Activated CD4-positive, alpha-beta T cell treated with anti-CD3 and anti-CD28 coated beads for 48 hours (primary cell): ENCODE measurements around the gene DDX56.
"Not testable (repeated sequence)": the region's sequence is repeated elsewhere in the genome, so short reads cannot be mapped to it uniquely, and the experiment has no call there.

Experiments
- DNase-seq: peaks from one replicate; pipeline ENCODE4 v3.0.0-alpha.2; 2020

Gene DDX56

DNA sequence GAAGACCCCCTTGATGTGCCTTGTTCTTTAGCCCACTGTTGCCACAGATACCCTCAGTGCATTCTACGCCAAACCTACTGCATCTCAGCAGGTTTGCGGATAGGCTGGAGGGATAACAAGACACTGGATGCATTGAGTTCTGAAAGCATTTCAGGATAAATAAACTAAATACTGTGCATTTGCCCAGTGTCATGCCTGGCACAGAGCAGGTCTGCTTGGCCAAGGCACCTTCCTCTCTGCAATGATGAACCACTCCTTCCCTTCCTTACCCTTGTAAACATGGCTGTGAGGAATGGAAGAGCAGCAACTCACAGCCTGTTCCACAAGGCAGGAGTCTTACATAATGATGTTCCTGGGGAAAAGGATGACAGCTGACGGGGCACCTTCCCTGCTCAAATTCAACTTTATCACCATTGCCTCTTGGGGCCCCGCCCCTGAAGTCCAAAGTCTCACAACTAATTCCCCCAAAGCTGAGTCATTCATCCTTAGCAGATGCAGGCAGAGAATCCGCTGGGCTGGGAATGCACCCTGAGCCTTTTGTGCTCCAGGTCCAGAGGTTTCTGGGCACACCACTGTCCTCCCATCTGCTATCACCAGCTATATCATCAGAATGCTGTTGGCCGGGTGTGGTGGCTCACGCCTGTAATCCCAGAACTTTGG, 11.6 kb downstream of the DDX56 start:
- no peak for DNase-seq

DNA sequence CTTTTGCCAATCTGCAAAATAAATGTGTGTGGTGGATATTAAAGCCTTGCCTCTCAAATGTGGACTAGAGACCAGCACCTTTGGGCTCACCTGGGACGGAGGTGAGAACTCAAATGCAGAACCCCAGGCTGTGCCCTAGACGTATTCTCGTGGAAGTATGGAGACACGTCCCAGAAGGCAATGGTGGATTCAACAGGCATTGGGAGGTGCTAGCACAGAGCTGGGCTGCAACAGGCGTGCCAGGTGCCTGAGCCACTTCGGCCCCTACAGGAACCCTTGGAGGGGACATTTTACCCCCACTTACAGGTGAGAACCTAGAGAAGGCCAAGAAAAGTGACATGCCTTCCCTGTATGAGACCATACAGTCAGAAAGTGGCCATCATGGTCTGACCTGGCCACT, 12.2 kb downstream of the DDX56 start:
- DNase-seq = no peak

DNA sequence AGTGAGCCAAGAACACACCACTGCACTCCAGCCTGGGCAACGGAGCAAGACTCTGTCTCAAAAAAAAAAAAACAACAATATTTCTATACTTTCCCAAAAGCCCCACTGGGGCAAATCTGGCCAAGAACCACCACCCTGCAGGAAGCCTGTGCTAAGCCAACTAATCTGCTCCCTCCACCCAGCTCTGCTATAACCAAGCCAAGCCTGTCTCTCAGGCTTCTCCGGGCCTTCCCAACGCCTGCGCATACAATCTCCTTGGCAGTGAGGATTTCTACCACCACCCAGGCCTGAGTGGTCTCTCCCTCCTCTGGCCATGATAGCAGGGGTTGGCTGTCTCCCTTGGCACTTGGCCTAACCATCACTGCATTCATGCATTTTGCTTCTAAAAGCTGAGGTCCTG, 14.2 kb downstream of the DDX56 start:
- DNase-seq = no peak

DNA sequence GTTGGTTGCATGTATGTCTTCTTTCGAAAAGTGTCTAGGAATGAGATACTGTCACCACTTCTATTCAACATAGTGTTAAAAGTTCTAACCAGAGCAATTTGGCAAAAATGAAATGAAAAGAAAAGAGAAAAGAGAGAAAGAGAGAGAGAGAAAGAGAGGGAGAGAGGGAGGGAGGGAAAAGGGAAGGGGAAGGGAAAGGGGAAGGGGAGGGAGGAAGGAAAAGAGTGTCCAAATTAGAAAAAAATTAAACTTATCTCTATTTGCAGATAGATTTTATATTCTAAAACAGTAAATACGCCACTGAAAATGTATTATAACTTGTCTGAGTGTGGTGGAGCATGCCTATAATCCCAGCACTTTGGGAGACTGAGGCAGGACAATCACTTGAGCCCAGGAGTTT, 16.2 kb downstream of the DDX56 start:
- DNase-seq = no peak

DNA sequence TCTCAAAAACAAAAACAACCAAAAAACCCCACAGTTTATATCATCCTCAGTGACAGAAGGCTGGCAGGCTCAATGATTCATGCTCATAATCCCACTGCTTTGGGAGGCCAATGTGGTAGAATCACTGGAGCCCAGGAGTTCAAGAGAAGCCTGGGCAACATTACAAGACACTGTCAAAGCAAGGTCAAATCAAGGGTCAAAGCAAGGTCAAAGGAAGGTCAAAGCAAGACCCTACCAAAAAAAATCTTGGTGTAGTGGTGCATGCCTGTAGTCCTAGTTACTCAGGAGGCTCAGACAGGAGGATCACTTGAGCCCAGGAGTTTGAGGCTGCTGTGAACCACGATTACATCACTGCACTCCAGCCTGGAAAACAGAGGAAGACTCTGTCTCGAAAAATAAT, 18.4 kb downstream of the DDX56 start:
- no peak for DNase-seq

DNA sequence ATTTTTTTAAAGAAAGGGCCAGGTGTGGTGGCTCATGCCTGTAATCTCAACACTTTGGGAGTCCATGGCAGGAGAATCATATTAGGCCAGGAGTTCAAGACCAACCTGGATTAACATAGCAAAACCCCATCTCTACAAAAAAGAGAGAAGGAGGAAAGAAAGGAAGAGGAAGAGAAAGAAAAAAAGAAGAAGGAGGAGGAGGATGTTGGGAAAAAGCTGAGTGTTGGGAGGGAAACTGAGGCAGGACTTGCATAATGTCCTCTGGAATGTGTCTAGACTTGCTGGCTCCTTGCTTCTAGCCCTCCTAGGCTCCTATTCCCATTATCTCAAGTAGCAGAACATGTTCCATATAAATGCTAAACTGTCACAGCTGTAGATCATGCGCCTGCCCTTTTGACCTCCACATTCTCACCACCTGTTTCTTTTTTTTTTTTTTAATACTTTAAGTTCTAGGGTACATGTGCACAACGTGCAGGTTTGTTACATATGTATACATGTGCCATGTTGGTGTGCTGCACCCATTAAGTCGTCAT, 21.2 kb downstream of the DDX56 start:
- not testable (repeated sequence) for DNase-seq

DNA sequence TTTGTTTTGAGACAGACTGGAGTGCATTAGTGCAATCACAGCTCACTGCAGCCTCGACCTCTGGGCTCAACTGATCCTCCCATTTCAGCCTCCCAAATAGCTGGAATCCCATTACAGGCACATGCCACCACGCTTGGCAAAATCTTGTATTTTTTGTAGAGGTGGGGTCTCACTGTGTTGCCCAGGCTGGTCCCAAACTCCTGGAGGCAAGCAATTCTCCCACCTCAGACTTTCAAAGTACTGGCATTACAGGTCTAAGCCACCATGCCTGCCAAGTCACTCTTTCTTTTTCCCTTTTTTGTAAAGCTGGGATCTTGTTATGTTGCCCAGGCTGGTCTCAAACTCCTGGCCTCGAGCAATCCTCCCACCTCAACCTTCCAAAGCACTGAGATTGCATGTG, 24.3 kb downstream of the DDX56 start:
- DNase-seq = no peak

DNA sequence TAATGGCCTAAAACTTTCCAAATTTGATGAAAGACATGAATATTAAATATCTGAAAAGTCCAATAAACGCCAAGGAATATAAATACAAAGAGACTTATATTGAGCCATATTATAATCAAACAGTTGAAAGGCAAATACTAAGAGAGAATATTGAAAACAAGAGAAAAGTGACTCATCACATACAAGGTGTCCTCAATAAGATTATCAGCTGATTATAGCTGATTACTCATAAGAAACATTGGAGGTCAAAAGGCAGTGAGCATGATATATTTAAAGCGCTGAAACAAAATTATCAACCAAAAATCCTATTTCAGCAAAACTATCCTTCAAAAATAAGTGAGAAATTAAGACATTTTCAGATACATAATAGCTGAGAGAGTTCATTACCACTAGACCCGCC, 24.8 kb downstream of the DDX56 start:
- no peak for DNase-seq

DNA sequence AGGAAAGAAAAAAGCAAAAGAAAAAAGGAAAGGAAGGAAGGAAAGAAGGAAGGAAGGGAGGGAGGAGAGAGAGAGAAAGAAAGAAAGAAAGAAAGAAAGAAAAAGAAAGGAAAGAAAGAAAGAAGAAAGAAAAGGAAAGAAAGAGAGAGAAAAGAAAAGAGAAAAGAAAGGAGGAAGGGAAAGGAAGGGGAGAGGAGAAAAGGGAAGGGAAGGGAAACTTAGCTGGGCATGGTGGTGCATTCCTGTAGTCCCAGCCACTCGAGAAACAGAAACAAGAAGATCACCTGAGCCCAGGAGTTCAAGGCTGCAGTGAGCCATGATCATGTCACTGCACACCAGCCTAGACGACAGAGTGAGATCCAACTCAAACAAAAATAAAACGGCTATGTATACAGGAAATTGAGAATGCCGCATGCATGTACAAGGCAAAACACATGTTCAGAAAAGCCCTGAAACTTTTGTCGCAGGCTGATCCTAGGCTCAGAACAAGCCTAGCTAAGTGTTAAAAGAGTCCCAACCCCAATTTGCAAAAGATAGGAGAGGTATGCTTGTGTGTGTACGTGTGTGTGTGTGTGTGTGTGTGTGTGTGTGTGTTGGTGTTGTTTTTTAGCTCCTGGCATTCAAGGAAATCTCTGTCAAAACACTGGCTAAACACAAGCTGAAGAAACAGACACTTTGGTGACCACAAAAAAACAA, 26.0 kb downstream of the DDX56 start:
- no peak for DNase-seq

DNA sequence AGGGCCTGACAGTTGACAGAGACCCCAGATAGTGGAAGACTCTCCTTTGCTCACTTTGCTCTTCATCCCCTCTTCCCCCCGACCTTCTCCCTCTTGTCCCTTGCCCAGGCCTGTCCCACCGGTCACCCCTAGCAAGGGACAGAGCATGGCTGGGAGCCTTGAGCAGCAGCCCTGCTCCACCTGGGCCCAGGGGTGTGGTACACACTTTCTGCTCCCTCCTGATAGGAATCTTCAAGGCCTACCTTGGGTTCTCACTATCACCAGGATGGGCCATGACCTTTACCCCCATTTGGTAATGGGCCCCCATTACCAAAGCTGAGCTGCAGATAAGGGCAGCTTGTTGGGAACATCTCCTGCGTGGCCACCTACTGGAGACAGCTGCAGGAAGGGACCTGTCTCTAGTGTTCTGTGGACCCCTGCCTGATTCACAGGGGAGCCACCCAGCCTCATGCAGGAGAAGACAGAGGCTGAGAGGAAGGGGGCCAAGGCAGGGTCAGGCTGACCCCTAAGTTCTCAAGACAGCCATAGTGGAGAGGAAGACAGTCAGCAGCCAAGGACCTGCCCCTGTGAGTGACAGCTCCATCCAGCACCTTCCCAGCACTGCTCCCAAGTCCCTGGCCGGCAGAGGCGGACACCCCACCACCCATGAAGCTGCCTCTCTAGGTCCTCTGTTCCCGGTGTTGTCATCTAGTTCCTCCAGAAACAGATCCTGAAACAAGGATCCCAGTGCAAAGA, 31.7 kb downstream of the DDX56 start:
- no peak for DNase-seq

DNA sequence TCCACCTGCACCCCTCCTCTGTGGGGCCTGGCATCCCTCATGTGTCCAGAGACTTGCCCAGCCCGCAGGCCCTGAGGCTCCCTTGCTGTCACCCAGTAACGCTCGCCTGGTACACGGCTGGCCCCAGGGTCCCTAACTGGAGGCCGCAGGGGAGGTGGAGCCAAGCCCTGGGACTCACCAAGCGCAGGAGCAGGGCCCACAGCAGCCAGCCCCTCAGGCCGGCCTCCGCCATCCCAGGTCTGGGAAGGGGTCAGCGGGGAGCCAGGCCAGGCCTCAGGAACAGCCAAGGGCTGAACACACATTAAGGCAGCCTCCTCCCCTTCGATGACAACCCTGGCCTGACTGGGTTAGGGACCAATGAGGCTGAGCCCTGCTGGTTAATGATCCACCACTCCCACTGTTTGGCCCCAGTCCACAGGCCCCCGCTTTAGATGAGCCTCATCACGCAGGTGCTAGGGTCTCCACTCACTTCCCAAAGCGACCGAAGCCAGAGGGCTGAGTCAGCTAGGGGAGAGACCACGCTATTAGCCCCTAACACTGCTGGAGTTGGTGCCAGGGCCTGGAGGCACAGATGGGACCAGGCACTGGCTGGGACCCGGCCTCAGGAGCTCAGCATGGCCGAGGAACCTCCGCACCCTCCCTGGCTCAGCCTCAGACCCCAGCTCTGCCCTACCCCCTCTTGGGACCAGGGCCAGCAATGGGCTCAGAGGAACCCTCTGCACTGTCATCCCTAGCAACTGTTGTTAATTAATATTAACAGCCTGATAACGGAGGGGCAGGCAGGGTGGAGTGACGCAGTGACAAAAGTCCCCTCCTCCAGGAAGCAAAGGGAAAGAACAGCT, 32.5 kb downstream of the DDX56 start, which contains the start of gene NPC1L1:
TSS of gene NPC1L1 (minus strand) at position 303 of the 842 bp plus-strand sequence. CDS start at position 232, 71 bp downstream.
- DNase-seq = no peak

DNA sequence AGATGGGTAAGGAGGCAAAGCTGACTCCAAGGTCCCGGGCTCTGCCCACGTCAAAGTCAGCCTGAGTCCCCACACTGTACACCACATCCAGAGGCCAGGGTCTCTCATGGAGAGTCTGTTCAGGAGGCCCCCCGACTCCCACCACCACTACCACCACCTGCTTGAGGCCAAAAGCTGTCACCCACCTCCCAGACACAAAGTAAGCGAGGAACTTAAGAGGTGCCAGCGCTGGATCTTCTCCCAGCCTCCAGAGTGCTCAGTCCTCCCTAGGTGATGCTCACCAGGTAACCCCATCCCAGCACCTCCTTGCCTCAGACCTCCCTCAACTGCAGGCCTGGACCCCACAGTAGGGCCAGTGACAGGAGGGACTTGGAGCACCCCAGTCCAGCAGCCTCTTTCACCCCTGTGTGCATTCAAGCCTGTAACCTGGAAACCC, 33.1 kb downstream of the DDX56 start:
- no peak for DNase-seq

DNA sequence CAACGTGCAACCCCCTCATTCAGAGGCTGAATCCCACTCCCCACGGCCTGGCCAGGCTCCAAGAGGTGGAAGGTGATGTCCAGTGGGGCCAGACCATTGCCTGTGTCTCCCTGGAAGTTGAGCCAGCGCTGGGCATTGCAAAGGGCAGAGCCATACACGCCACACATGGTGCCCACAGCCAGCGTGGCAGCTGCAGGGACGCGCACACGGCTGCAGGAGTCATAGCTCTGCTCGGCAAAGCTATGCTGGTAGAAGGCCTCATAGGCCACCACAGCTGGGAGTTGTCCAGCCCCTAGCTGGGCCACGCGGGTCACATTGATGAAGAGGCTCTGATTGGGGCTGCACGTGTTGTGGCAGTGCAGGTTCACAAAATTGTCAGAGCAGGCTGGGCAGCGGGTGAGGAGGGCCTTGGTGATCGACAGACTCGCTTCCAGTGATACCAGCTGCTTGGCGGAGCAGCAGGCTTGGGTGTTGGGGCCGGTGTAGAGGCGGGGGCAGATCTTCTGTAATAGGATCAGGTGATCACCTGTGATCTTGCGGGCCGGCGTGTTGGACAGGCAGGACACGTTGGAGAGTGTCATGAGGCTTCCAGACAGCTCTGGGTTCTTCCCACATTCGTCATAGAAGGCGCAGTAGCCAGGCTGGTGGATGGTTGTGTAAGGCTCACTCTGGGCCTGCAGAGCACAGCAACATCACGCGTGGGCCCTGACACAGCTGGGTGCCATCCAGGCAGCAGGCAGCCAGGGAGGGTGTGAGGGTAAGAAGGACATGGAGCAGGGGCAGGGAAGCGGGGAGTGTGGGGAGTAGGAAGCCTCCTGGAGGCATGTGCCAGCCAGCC, 33.8 kb downstream of the DDX56 start:
- no peak for DNase-seq

DNA sequence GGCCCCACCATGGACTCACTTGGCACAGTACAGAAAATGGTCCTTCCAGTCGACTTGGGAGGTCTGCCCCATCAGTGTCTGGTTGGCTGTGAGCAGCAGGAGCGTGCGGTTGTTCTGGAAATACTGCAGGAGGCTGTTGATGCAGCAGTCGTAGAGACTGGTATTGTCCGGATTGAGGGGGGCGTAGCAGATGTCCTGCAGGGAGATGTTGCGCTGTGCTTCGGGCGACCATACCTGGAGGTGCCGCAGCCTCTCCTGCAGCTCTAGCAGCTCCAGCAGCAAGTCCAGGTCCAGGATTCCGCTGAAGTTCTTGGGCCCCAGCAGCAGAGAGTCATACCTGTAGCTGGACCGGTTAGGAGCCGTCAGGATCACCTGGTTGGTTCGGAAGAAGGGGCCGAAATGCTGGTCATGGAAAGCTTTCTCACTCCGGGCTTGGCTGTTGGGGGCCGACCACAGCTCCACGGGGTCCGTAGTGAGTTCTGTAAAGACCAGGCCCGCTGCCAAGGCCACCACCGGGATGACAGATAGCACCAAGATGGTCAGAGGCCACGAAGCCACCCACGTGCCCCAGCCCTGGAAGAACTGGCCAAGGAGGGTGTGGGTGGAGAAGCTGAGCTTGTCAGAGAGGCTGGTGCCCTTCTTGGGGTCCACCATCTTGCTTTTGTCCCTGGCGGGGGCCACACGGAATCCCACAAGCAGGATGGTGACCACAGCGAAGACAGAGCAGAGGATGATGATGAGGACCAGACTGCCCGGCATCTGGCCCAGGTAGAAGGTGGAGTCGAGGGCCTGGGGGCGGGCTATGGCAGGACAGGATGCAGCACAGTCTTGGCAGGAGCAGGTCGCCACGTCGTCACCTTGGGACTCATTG, 34.7 kb downstream of the DDX56 start:
- DNase-seq = no peak

DNA sequence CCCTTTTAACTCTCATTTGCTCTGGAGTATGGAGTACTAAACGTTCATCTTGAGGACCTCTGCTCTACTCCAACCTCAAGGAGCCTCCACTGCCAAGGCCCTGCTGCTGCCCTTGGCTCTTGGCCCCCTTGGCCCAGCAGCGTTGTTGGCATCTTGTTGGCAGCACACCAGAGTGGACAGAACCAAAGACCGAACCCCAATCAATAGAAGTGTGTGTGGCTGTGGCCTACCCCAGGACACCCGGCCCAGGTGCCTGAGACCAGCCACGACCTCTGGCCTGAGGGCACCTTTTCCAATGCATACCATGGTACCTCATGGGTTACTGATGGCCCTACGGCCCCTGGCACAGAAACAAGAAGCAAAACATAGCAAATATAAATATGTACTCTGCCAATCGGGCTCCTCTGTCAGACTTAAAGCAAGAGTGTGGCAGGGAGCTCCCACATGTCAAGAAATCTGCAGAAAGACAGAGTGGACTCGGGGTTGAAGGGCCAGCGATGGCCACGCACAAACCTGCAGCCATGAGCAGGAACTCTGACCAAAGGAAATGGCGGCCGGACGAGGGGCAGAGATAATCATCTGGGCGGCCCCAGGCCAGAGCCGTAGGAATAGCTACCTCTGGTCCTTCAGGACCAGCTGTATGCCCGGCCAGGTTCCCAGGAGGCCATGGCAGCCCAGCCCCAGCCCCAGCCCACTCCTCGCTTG, 35.5 kb downstream of the DDX56 start:
- DNase-seq = no peak

DNA sequence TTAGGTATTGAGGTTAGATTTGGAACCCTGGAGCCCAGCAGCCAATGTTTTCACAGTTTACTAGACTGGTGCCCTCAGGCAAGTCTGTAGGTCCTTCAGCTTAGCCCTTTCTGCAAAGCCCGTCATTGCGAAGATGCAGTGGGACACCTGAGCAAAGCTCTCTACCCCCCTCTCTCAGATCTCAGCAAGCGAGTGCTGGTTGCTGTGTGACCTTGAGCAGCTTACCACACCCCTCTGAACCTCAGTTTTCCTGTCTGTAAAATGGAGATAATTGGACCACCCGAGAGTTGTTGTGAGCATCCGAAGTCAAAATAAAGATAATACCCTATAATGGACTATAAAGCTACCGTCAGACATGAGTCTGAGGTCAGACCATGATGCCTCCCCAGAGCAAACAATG, 36.3 kb downstream of the DDX56 start:
- no peak for DNase-seq

DNA sequence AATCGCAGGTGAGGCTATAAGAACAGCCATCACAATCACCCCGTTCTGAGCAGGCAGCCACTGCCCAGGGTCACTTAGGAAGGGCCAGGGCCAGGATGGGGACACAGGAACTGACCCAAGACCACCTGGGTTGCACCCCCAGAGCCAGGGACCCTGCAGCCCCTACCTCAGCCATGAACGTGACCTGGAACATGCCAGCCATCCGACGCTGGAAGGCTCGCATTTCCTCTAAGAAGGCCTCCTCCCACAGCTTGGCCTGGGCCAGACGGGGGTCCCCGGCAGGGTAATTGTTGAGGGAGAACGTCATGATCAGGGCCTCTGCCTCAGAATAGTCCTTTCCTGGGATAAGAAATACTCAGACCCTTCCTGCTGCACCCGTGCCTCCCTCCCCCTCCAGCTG, 37.6 kb downstream of the DDX56 start:
- DNase-seq = no peak

DNA sequence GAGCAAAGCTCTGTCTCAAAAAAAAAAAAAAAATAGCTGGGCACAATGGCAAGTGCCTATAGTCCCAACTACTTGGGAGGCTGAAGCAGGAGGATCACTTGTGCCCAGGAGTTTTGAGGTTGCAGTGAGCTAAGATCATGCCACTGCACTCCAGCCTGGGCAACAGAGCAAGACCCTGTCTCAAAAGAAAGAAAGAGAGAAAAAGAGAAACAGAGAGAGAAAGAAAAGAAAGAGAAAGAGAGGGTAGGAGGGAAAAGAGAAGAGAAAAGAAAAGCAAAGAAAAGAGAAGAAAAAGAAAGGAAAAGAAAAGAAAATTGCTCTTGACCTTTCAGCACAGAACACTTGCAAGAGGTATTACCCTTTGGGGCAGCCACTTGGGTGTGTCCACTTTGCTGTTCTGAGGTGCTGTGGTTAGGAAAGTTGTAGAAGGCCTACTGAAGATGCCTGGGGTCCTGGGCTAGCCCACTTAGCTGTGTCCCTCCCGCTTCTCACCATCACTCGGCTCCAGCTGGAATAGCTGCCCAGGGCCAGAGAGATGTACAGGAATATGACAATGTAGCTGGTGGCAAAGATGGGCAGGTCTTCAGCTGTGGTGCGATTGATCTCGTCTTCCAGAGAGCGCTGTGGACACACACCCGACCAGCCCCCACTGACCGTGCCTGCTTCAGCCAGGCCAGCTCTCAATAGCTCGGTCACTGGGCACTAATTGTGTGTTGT, 38.2 kb downstream of the DDX56 start:
- DNase-seq = no peak

DNA sequence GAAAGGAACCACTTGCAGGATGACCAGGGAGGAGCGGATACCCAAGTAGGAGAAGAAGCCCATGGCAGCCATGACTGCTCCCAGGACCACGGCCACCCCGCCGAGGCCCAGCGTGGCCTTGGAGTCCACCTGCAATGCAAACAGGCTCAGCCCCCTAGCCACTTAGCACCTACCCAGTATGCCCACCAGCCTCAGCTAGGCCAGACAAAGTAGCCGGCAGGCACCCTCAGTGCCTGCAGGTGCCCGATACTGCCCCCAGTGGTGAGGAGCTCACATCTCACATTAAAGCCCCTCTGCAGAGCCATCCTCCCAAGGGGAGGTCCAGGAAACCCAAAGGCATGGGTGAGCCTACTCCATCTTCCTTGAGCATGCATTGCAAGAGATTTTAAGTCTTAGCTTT, 39.2 kb downstream of the DDX56 start:
- DNase-seq = peak; percentile 75
